Naive thymus-derived CD4-positive, alpha-beta T cell (primary cell): Measurements from ENCODE around the gene SMAD1. TPM values are rescaled to one million over a fixed set of nuclear protein-coding genes. Genes with fewer than 3 reads are reported as not detected.

Experiments
- ATAC-seq: fragments of 150-1000 bp; cut with Tn5 transposase; 2 replicates; pipeline ENCODE4 v1.10.0; 2021; ENCODE audit warnings: mild to moderate bottlenecking, moderate library complexity
- CTCF ChIA-PET: fragments of 350-600 bp; sonication (Branson Sonifier 250); formaldehyde crosslinking; loops from one replicate; lab custom pipeline; 2021; ENCODE audit warnings: antibody characterized with exemption; lab: Charles Lee
- POLR2A ChIA-PET: fragments of 350-600 bp; sonication (Branson Sonifier 250); formaldehyde crosslinking; loops from one replicate; lab custom pipeline; 2021; ENCODE audit warnings: antibody characterized with exemption, inconsistent platforms; lab: Charles Lee
- DNase-seq, 9 donors: peaks; one replicate each; pipeline versions ENCODE4 v3.0.0 to v3.0.0-alpha.2; 2020 to 2022; ENCODE audit warnings: mixed read lengths in 1 of 9
- H3K27ac ChIP-seq: one replicate; pipeline ENCODE4 v1.7.0; 2013; ENCODE audit warnings: mild to moderate bottlenecking, low read depth, low read length, moderate library complexity
- H3K27me3 ChIP-seq, 2 donors: one replicate each; pipeline ENCODE4 v1.7.0; 2013; ENCODE audit warnings: low read length in 2 of 2, mild to moderate bottlenecking in 2 of 2, moderate library complexity in 2 of 2; ENCODE audit not compliant: control insufficient read depth in 2 of 2, insufficient read depth in 2 of 2
- H3K36me3 ChIP-seq, 3 experiments: 1 replicate in 2 of 3; 2 replicates in 1 of 3; pipeline ENCODE4 v1.7.0; 2013; ENCODE audit warnings: low read length in 3 of 3, mild to moderate bottlenecking in 3 of 3, moderate library complexity in 1 of 3; ENCODE audit not compliant: insufficient read depth in 3 of 3, control insufficient read depth in 2 of 3
- H3K4me1 ChIP-seq, 2 donors: one replicate each; pipeline ENCODE4 v1.7.0; 2013; ENCODE audit warnings: low read length in 2 of 2, mild to moderate bottlenecking in 2 of 2, moderate library complexity in 1 of 2; ENCODE audit not compliant: control insufficient read depth in 2 of 2, insufficient read depth in 2 of 2
- H3K4me3 ChIP-seq: 2 replicates; pipeline ENCODE4 v1.7.0; 2013; ENCODE audit warnings: mild to moderate bottlenecking, low read length
- H3K9me3 ChIP-seq, 3 experiments: 1 replicate in 2 of 3; 2 replicates in 1 of 3; pipeline ENCODE4 v1.7.0; 2013; ENCODE audit warnings: low read length in 3 of 3; ENCODE audit not compliant: control insufficient read depth in 2 of 3
- H3K27ac Mint-ChIP-seq, 9 donors: one replicate each; pipeline ENCODE4 v1.8.0; 2020 to 2022; ENCODE audit warnings: mixed read lengths in 9 of 9, mild to moderate bottlenecking in 8 of 9, moderate library complexity in 5 of 9, inconsistent platforms in 2 of 9
- H3K27me3 Mint-ChIP-seq, 5 donors: one replicate each; pipeline ENCODE4 v1.8.0; 2021 to 2022; ENCODE audit warnings: mixed read lengths in 5 of 5, mild to moderate bottlenecking in 1 of 5
- H3K36me3 Mint-ChIP-seq, 5 donors: one replicate each; pipeline ENCODE4 v1.8.0; 2020 to 2022; ENCODE audit warnings: mixed read lengths in 5 of 5, mild to moderate bottlenecking in 3 of 5, inconsistent platforms in 1 of 5
- H3K4me1 Mint-ChIP-seq, 7 donors: one replicate each; pipeline ENCODE4 v1.8.0; 2020 to 2022; ENCODE audit warnings: mixed read lengths in 7 of 7, mild to moderate bottlenecking in 3 of 7, inconsistent platforms in 1 of 7
- H3K4me3 Mint-ChIP-seq, 10 donors: one replicate each; pipeline ENCODE4 v1.8.0; 2020 to 2022; ENCODE audit warnings: mild to moderate bottlenecking in 10 of 10, mixed read lengths in 10 of 10, moderate library complexity in 6 of 10, inconsistent platforms in 2 of 10
- H3K9me3 Mint-ChIP-seq, 11 donors: one replicate each; pipeline ENCODE4 v1.8.0; 2020 to 2022; ENCODE audit warnings: mixed read lengths in 11 of 11, mild to moderate bottlenecking in 4 of 11, inconsistent platforms in 1 of 11, moderate library complexity in 1 of 11
- intact Hi-C, 2 donors: fragments of 100-400 bp; cut with micrococcal nuclease; formaldehyde crosslinking; loops; one replicate each; pipeline ENCODE4 v1.15.1; 2023
- polyA plus RNA-seq, 2 donors: library from polyadenylated mRNA; unstranded; fragments of 300-500 nt; fragmentation: Illumina TruSeq; gene quantifications; one replicate each; pipeline ENCODE4 v1.2.3, GENCODE V29; 2021
- total RNA-seq, 6 experiments: library from RNA in 5 of 6; stranded (reverse) in 5 of 6; gene quantifications; 1 replicate in 5 of 6; 2 replicates in 1 of 6; pipeline ENCODE4 v1.2.3 and lab custom pipeline; 2021 to 2026

Gene SMAD1
- total and polyA plus RNA-seq, 7 experiments from 2014 or later, result 0.29 to 13.5 (median 1.1) TPM

DNA sequence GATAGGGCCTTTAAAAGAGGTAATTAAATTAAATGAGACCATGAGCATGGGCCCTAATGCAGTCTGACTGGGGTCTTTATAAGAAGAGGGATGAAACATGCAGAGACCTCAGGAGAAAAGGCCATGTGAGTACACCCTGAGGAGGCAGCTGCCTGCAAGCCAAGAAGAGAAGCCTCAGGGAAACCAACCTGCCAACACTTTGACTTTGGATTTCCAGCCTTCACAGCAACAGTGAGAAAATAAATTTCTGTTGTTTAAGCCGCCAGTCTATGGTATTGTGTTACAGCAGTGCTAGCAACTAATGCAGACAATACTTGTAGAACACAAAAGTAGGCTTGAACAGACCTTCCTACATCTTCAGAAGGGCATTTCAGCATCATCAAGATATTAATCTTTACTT lies 52.3 kb downstream of the SMAD1 start:
- Histone ChIP-seq H3K4me1 (no peaks in the 10 kb centered on the region), H3K4me3 (no peak overlapping the region), H3K36me3 (no peaks in the 10 kb centered on the region), H3K9me3 (no peaks in the 10 kb centered on the region), H3K27me3 (no peaks in the 10 kb centered on the region), H3K27ac (no peak overlapping the region)
- peaks cover 0 to 14% (median 10%) of the 10 kb centered on the region in 5 donors for H3K27me3 Mint-ChIP-seq
- ATAC-seq (no peak), DNase-seq (no peak)
- H3K4me3 Mint-ChIP-seq, result no peak overlapping the region
- ChIA-PET CTCF (no interaction called here), POLR2A (no interaction called here)
- no peak overlapping the region for H3K27ac Mint-ChIP-seq
- intact Hi-C loops, result no loop called here
- no peaks in the 10 kb centered on the region for H3K9me3 Mint-ChIP-seq
- no peaks in the 10 kb centered on the region for H3K36me3 Mint-ChIP-seq
- peaks cover 0 to 2% (median 0%) of the 10 kb centered on the region in 7 donors for H3K4me1 Mint-ChIP-seq

DNA sequence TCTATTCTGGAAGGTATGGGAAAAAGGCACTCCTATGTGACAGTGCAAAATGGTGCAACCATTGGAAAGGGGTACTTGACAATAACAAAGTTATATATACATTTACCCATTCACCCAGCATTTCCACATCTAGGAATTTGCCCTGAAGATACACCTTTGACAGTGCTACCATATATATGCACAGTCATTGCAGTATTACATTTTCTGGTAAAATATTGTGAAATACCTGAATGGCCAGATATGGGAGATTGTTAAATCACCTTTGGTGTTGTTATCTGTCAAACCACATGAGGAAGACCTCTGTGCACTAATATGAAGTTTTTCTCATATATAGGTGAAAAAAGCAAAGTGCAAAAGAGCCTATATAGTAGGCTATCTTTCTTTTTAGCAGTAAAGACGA lies 53.5 kb downstream of the SMAD1 start:
- POLR2A ChIA-PET, result no interaction called here
- Mint-ChIP-seq H3K4me1 (peaks cover 0 to 7% (median 0%) of the 10 kb centered on the region in 7 donors), H3K36me3 (no peaks in the 10 kb centered on the region)

GRCh38 chr4:145536044-145536443 lies 54.4 kb downstream of the SMAD1 start:
- peaks cover 0 to 19% (median 6%) of the 10 kb centered on the region in 5 donors for H3K27me3 Mint-ChIP-seq
- ATAC-seq (no peak), DNase-seq (no peak)
- H3K27ac Mint-ChIP-seq, result no peak overlapping the region
- H3K27ac ChIP-seq, result no peak overlapping the region
- H3K36me3 Mint-ChIP-seq, result no peaks in the 10 kb centered on the region
- H3K9me3 Mint-ChIP-seq, result no peaks in the 10 kb centered on the region
- no peak overlapping the region for H3K4me3 Mint-ChIP-seq
- POLR2A ChIA-PET, result no interaction called here
- H3K9me3 ChIP-seq, result no peaks in the 10 kb centered on the region
- no peak overlapping the region for H3K4me3 ChIP-seq
- intact Hi-C loops, result no loop called here
- H3K4me1 Mint-ChIP-seq, result peaks cover 0 to 9% (median 0%) of the 10 kb centered on the region in 7 donors
- no peaks in the 10 kb centered on the region for H3K4me1 ChIP-seq
- no peaks in the 10 kb centered on the region for H3K27me3 ChIP-seq
- CTCF ChIA-PET, result no interaction called here
- no peaks in the 10 kb centered on the region for H3K36me3 ChIP-seq

More for the DNA sequence above, 53.5 kb downstream of the SMAD1 start:
- ATAC-seq (no peak), DNase-seq (no peak)
- no peaks in the 10 kb centered on the region for H3K4me1 ChIP-seq
- no peak overlapping the region for H3K4me3 ChIP-seq
- peaks cover 0 to 19% (median 6%) of the 10 kb centered on the region in 5 donors for H3K27me3 Mint-ChIP-seq
- intact Hi-C loops, result no loop called here
- no peaks in the 10 kb centered on the region for H3K9me3 ChIP-seq
- H3K4me3 Mint-ChIP-seq, result no peak overlapping the region
- H3K27ac Mint-ChIP-seq, result no peak overlapping the region
- H3K27me3 ChIP-seq, result no peaks in the 10 kb centered on the region
- CTCF ChIA-PET, result no interaction called here
- H3K9me3 Mint-ChIP-seq, result no peaks in the 10 kb centered on the region
- H3K27ac ChIP-seq, result no peak overlapping the region
- no peaks in the 10 kb centered on the region for H3K36me3 ChIP-seq

GRCh38 chr4:145538596-145538995 lies 56.9 kb downstream of the SMAD1 start:
- CTCF ChIA-PET, result no interaction called here
- Histone ChIP-seq H3K4me3 (no peak overlapping the region), H3K27me3 (no peaks in the 10 kb centered on the region), H3K36me3 (no peaks in the 10 kb centered on the region), H3K9me3 (no peaks in the 10 kb centered on the region), H3K4me1 (no peaks in the 10 kb centered on the region), H3K27ac (no peak overlapping the region)
- H3K9me3 Mint-ChIP-seq, result no peaks in the 10 kb centered on the region
- no peaks in the 10 kb centered on the region for H3K36me3 Mint-ChIP-seq
- intact Hi-C loops, result no loop called here
- POLR2A ChIA-PET, result no interaction called here
- H3K4me3 Mint-ChIP-seq, result no peak overlapping the region
- no peak overlapping the region for H3K27ac Mint-ChIP-seq
- ATAC-seq (no peak), DNase-seq (no peak)
- peaks cover 0 to 10% (median 0%) of the 10 kb centered on the region in 7 donors for H3K4me1 Mint-ChIP-seq
- peaks cover 0 to 19% (median 6%) of the 10 kb centered on the region in 5 donors for H3K27me3 Mint-ChIP-seq

DNA sequence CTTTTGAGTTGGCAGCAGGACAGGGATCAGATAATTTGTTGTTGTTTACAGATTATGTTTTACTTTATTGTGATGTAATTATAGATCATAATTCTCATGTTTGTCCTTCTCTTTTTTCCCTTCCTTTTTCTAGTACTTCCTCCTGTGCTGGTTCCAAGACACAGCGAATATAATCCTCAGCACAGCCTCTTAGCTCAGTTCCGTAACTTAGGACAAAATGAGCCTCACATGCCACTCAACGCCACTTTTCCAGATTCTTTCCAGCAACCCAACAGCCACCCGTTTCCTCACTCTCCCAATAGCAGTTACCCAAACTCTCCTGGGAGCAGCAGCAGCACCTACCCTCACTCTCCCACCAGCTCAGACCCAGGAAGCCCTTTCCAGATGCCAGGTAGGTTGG lies 58.0 kb downstream of the SMAD1 start:
- Histone ChIP-seq H3K4me3 (no peak overlapping the region), H3K9me3 (no peaks in the 10 kb centered on the region), H3K27me3 (no peaks in the 10 kb centered on the region), H3K27ac (no peak overlapping the region), H3K36me3 (no peaks in the 10 kb centered on the region), H3K4me1 (no peaks in the 10 kb centered on the region)
- intact Hi-C loops, result no loop called here
- ChIA-PET CTCF (no interaction called here), POLR2A (no interaction called here)
- H3K9me3 Mint-ChIP-seq, result no peaks in the 10 kb centered on the region
- ATAC-seq, result no peak
- no peak overlapping the region for H3K27ac Mint-ChIP-seq
- H3K4me1 Mint-ChIP-seq, result peaks cover 0 to 10% (median 0%) of the 10 kb centered on the region in 7 donors
- H3K4me3 Mint-ChIP-seq, result no peak overlapping the region
- no peaks in the 10 kb centered on the region for H3K36me3 Mint-ChIP-seq
- DNase-seq, result no peak
- H3K27me3 Mint-ChIP-seq, result peaks cover 0 to 16% (median 6%) of the 10 kb centered on the region in 5 donors

DNA sequence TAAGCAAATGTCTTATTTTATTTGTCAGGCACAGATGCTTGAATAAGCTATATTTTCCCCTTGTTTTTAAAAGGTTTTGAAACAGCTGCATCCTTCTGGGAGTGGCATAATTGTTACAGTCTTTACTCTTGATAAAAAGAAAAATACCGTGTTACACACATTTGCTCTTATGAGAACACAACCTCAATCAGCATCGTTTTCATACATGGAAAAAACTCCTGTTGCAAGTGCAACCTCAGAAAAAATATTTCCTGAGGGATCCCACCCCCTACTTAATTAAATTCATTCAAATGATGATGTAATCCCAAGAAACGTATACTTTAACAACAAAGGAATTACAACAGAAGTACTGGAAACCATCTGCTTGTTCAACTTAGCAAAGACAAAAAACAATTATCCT lies 58.6 kb downstream of the SMAD1 start:
- H3K27me3 Mint-ChIP-seq, result peaks cover 0 to 17% (median 6%) of the 10 kb centered on the region in 5 donors
- H3K27ac Mint-ChIP-seq, result no peak overlapping the region
- H3K36me3 Mint-ChIP-seq, result no peaks in the 10 kb centered on the region
- intact Hi-C loops, result no loop called here
- H3K9me3 Mint-ChIP-seq, result no peaks in the 10 kb centered on the region
- H3K9me3 ChIP-seq, result no peaks in the 10 kb centered on the region
- DNase-seq (no peak), ATAC-seq (no peak)
- no peak overlapping the region for H3K4me3 Mint-ChIP-seq
- no peak overlapping the region for H3K27ac ChIP-seq
- no peak overlapping the region for H3K4me3 ChIP-seq
- ChIA-PET POLR2A (no interaction called here), CTCF (no interaction called here)
- no peaks in the 10 kb centered on the region for H3K27me3 ChIP-seq
- H3K4me1 Mint-ChIP-seq, result peaks cover 0 to 10% (median 0%) of the 10 kb centered on the region in 7 donors
- no peaks in the 10 kb centered on the region for H3K36me3 ChIP-seq
- H3K4me1 ChIP-seq, result no peaks in the 10 kb centered on the region

GRCh38 chr4:145541346-145541745 lies 59.7 kb downstream of the SMAD1 start:
- H3K4me3 ChIP-seq, result no peak overlapping the region
- CTCF ChIA-PET, result no interaction called here
- Mint-ChIP-seq H3K36me3 (no peaks in the 10 kb centered on the region), H3K9me3 (no peaks in the 10 kb centered on the region), H3K27ac (no peak overlapping the region), H3K27me3 (peaks cover 0 to 20% (median 0%) of the 10 kb centered on the region in 5 donors), H3K4me3 (no peak overlapping the region), H3K4me1 (peaks cover 0 to 10% (median 0%) of the 10 kb centered on the region in 7 donors)
- no peak overlapping the region for H3K27ac ChIP-seq
- no peaks in the 10 kb centered on the region for H3K27me3 ChIP-seq
- intact Hi-C loops, result no loop called here
- ATAC-seq (no peak), DNase-seq (no peak)
- no peaks in the 10 kb centered on the region for H3K9me3 ChIP-seq
- POLR2A ChIA-PET, result no interaction called here
- H3K36me3 ChIP-seq, result no peaks in the 10 kb centered on the region
- no peaks in the 10 kb centered on the region for H3K4me1 ChIP-seq
